ENCODE results near the gene LPCAT2. TPM values are rescaled to one million over a fixed set of nuclear protein-coding genes. Genes with fewer than 3 reads are reported as not detected.
A peak's percentile ranks its signal among the peaks of the same experiment; 100 is the strongest.

The LPCAT2 gene
- total and polyA plus RNA-seq, 12 donors, result 4.0 to 10.9 (median 7.0) TPM

DNA sequence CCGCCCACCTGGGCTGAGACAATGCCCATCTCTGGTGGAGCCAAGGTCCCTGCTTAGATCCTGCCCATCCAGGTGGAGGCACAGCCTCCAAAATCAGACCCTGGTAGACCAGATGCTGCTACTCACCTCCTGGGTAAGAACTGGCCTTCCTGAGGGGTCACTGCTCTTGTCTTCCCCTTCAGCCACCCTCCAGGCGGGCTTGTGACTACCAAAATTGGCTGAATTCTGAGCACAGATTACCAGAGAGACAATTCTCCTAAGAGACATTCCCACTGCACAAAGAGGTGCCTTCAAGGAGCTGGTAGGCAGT lies 19.0 kb upstream of the LPCAT2 start:
- peaks cover 0 to 15% (median 6%) of the 10 kb centered on the region in 9 donors for H3K4me1 ChIP-seq
- TF ChIP-seq, protein P1, sequence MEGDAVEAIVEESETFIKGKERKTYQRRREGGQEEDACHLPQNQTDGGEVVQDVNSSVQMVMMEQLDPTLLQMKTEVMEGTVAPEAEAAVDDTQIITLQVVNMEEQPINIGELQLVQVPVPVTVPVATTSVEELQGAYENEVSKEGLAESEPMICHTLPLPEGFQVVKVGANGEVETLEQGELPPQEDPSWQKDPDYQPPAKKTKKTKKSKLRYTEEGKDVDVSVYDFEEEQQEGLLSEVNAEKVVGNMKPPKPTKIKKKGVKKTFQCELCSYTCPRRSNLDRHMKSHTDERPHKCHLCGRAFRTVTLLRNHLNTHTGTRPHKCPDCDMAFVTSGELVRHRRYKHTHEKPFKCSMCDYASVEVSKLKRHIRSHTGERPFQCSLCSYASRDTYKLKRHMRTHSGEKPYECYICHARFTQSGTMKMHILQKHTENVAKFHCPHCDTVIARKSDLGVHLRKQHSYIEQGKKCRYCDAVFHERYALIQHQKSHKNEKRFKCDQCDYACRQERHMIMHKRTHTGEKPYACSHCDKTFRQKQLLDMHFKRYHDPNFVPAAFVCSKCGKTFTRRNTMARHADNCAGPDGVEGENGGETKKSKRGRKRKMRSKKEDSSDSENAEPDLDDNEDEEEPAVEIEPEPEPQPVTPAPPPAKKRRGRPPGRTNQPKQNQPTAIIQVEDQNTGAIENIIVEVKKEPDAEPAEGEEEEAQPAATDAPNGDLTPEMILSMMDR (IDR thresholded peaks at IDR 0.05), result no peak
- H3K9me3 ChIP-seq, result no peaks in the 10 kb centered on the region
- no peaks in the 10 kb centered on the region for H3K27me3 ChIP-seq
- H3K36me3 ChIP-seq, result peaks cover 0 to 63% (median 8%) of the 10 kb centered on the region in 9 donors
- no peak overlapping the region for H3K27ac ChIP-seq
- no peak overlapping the region for H3K4me3 ChIP-seq
- 91 to 100% methylated on average over 2 of the region's 2 CpGs for WGBS, 2 donors
- intact Hi-C loops (cut with DNase I), result loop anchor here in 5 of 10 donors (10.0 kb wide), 2 partner anchors 55 to 215 kb away; no protein-coding TSS in a partner anchor
- ATAC-seq (no peak), DNase-seq (no peak)

DNA sequence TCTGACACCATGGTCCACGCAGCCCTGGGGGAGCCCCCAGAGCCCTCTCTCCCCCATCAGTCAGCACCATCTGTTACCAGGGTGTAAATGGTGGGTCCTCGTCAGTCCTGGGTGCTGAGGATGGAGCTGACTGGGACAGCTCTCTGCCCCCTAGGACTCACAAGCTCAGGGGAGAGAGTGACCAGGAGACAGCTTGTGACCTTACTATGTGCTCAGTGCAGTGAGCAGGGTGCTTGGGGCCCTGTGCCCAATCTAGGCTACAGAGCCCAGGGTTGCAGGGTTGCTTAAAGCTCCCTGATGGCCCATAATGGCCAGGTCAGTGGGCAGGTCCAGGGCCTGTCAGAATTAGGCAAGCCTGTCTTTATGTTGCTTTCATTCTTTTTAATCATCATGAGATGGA lies 18.6 kb upstream of the LPCAT2 start:
- Histone ChIP-seq H3K27me3 (no peaks in the 10 kb centered on the region), H3K36me3 (peaks cover 0 to 59% (median 8%) of the 10 kb centered on the region in 9 donors), H3K4me3 (no peak overlapping the region), H3K9me3 (no peaks in the 10 kb centered on the region), H3K27ac (no peak overlapping the region), H3K4me1 (peaks cover 0 to 19% (median 7%) of the 10 kb centered on the region in 9 donors)
- intact Hi-C loops (cut with DNase I), result loop anchor here in 5 of 10 donors (10.0 kb wide), 2 partner anchors 54 to 214 kb away; no protein-coding TSS in a partner anchor
- TF ChIP-seq, protein P1 (IDR thresholded peaks at IDR 0.05), result no peak
- DNase-seq, result no peak
- 79 to 90% methylated on average over 2 of the region's 2 CpGs for WGBS, 2 donors
- ATAC-seq, result no peak

DNA sequence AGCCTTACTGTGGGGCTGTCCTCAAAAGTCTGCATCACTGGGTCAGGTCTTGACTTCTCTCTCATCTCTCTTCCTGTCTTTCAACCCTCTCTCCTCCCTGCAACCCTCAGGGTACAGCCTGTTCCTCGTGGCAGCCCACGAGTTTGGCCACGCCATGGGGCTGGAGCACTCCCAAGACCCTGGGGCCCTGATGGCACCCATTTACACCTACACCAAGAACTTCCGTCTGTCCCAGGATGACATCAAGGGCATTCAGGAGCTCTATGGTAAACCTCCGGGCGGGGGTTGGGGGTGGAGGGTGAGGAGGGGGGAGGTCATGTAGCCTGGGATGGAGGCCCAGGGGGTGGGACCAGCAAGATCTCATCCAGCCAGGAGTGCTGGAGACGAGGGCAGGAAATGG lies 17.2 kb upstream of the LPCAT2 start:
- no peaks in the 10 kb centered on the region for H3K9me3 ChIP-seq
- H3K4me3 ChIP-seq, result no peak overlapping the region
- TF ChIP-seq, protein P1 (IDR thresholded peaks at IDR 0.05), result no peak
- H3K27me3 ChIP-seq, result no peaks in the 10 kb centered on the region
- 70 to 77% methylated on average over 7 of the region's 7 CpGs for WGBS, 2 donors
- H3K36me3 ChIP-seq, result peaks cover 0 to 56% (median 8%) of the 10 kb centered on the region in 9 donors
- ATAC-seq, result peak in 1 of 8 donors; percentile 1
- intact Hi-C loops (cut with DNase I), result loop anchor here in 5 of 10 donors (10.0 kb wide), 2 partner anchors 53 to 213 kb away; no protein-coding TSS in a partner anchor
- DNase-seq, result no peak
- H3K27ac ChIP-seq, result no peak overlapping the region
- peaks cover 0 to 27% (median 10%) of the 10 kb centered on the region in 9 donors for H3K4me1 ChIP-seq

DNA sequence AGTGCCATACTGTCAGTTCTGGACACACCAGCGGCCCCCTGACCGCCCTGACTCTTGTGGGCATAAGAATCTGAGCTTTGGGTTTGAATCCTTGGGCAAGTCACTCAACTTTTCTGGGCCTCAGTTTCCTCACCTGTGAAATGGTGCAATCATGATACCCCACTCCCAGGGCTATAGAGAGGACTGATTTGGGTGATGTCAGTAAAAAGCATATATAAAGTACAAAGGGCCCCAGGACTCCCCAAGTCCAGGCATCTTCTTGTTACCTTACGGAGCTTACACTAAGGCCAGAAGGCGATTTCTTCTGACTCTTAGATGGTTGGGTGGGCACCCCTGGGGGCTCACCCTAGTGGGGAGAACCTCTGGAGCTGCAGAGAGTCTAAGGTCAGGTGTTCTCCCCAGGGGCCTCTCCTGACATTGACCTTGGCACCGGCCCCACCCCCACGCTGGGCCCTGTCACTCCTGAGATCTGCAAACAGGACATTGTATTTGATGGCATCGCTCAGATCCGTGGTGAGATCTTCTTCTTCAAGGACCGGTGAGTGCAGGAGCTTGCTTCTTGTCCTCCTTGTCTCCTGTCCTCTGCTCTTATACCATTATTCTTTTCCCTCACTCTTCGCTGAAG lies 16.0 kb upstream of the LPCAT2 start:
- intact Hi-C loops (cut with DNase I), result loop anchor here in 5 of 10 donors (10.0 kb wide), 2 partner anchors 52 to 212 kb away; no protein-coding TSS in a partner anchor
- H3K27me3 ChIP-seq, result no peaks in the 10 kb centered on the region
- H3K4me3 ChIP-seq, result no peak overlapping the region
- peaks cover 0 to 28% (median 10%) of the 10 kb centered on the region in 9 donors for H3K4me1 ChIP-seq
- ATAC-seq (no peak), DNase-seq (no peak)
- H3K27ac ChIP-seq, result no peak overlapping the region
- TF ChIP-seq, protein P1 (IDR thresholded peaks at IDR 0.05), result no peak
- peaks cover 0 to 66% (median 8%) of the 10 kb centered on the region in 9 donors for H3K36me3 ChIP-seq
- WGBS, 2 donors, result 83 to 91% methylated on average over 10 of the region's 10 CpGs
- H3K9me3 ChIP-seq, result no peaks in the 10 kb centered on the region
